ENCODE data around the gene PARP12. TPM values are rescaled to one million over a fixed set of nuclear protein-coding genes. Genes with fewer than 3 reads are reported as not detected.

The PARP12 gene
- total and polyA plus RNA-seq, 9 of the 15 experiments (the other 6 are each of a cell fraction or from before 2014, with no cell fraction given): 4.6 to 40.4 (median 23.5) TPM

- peak; percentile 53; the same call in 1 of the 2 replicates for TF ChIP-seq E2F1 (CRISPR knock-in tag; IDR thresholded peaks at IDR 0.05)
- no peak for TF ChIP-seq FOXP1 (CRISPR knock-in tag; IDR thresholded peaks at IDR 0.05)
- no peak for TF ChIP-seq GTF2A2 (tag; IDR thresholded peaks at IDR 0.05)
- TF ChIP-seq ETV5 (CRISPR knock-in tag; IDR thresholded peaks at IDR 0.05; ENCODE audit: low read depth): no peak; the same call in 1 of the 2 replicates
- TF ChIP-seq ZC3H8 (IDR thresholded peaks at IDR 0.05): no peak
- no peak for TF ChIP-seq CHAMP1 (IDR thresholded peaks at IDR 0.05)
- TF ChIP-seq MGA (IDR thresholded peaks at IDR 0.05): peak; percentile 82
- no peak for TF ChIP-seq KDM4B (IDR thresholded peaks at IDR 0.05; ENCODE audit: borderline replicate concordance in 2 of 2, low read depth in 1 of 2)
- TF ChIP-seq THRA (IDR thresholded peaks at IDR 0.05): no peak
- peak; percentile 34; the same call in 1 of the 2 replicates for TF ChIP-seq CREM (IDR thresholded peaks at IDR 0.05; ENCODE audit: low read depth)
These were observed 56.8 kb downstream of the PARP12 start (continued) for GRCh38 chr7:140005754-140006503.

All from K562 (cell line).